Colonic mucosa (tissue), 4 donors: ENCODE measurements around the gene SLC38A11. TPM values are rescaled to one million over a fixed set of nuclear protein-coding genes. Genes with fewer than 3 reads are reported as not detected.

Source experiments
- DNase-seq: peaks from one replicate; pipeline ENCODE4 v3.0.0-alpha.2; 2020
- H3K27ac ChIP-seq: fragments of 200-600 bp; one replicate; pipeline ENCODE4 v1.8.0; 2021
- H3K27me3 ChIP-seq: fragments of 200-600 bp; one replicate; pipeline ENCODE4 v1.8.0; 2021
- H3K36me3 ChIP-seq: fragments of 200-600 bp; one replicate; pipeline ENCODE4 v1.8.0; 2021
- H3K4me1 ChIP-seq: fragments of 200-600 bp; one replicate; pipeline ENCODE4 v1.8.0; 2021; ENCODE audit warnings: mild to moderate bottlenecking
- H3K4me3 ChIP-seq: fragments of 200-600 bp; one replicate; pipeline ENCODE4 v1.8.0; 2021
- H3K9ac ChIP-seq, 2 donors: one replicate each; pipeline ENCODE4 v1.7.0; 2013; ENCODE audit warnings: control low read depth in 2 of 2, low read depth in 2 of 2, low read length in 2 of 2
- H3K9me3 ChIP-seq: fragments of 200-600 bp; one replicate; pipeline ENCODE4 v1.8.0; 2021
- CTCF ChIP-seq: fragments of 200-600 bp; IDR thresholded peaks from one replicate; pipeline ENCODE4 v1.8.0; 2022; ENCODE audit warnings: antibody characterized with exemption, mild to moderate bottlenecking
- intact Hi-C: fragments of 100-400 bp; cut with DNase I; formaldehyde crosslinking; loops from one replicate; pipeline ENCODE4 v1.14.1; 2022
- total RNA-seq, 2 donors: library from RNA; stranded (reverse); fragmentation: NEBNext Ultra II Directional in 1 of 2; extraction: Animal tissue kit (Norgen Biotek cat#: 25700) in 1 of 2; gene quantifications; one replicate each; pipeline ENCODE4 v1.2.1, GENCODE V29; 2021
- donor health status: healthy.
- donor health status: DM: no; HTN: no; CAD: no.
- donor health status: DM: no; HTN: no; CAD: no.

Gene SLC38A11
- total RNA-seq, 2 donors from 2014 or later = 1.5 to 3.0 TPM

- no peak for TF ChIP-seq CTCF
- Histone ChIP-seq H3K9me3 (no peaks in the 10 kb centered on the region), H3K36me3 (no peaks in the 10 kb centered on the region), H3K4me3 (no peak overlapping the region), H3K27me3 (no peaks in the 10 kb centered on the region), H3K4me1 (no peaks in the 10 kb centered on the region), H3K9ac (no peak overlapping the region), H3K27ac (no peak overlapping the region)
- intact Hi-C loops = no loop called here
- DNase-seq = no peak
These were observed 12.0 kb downstream of the SLC38A11 start for GRCh38 chr2:164943289-164943688.

- peak overlapping the region in 1 of 2 donors; percentile 36 for H3K9ac ChIP-seq
These were observed 17.4 kb downstream of the SLC38A11 start for GRCh38 chr2:164937864-164938401.

GRCh38 chr2:164935118-164936101 is 19.9 kb downstream of the SLC38A11 start:
- Histone ChIP-seq H3K27ac (no peak overlapping the region), H3K4me1 (no peaks in the 10 kb centered on the region), H3K9me3 (no peaks in the 10 kb centered on the region), H3K27me3 (no peaks in the 10 kb centered on the region), H3K9ac (no peak overlapping the region), H3K36me3 (no peaks in the 10 kb centered on the region), H3K4me3 (no peak overlapping the region)
- no peak for DNase-seq
- no peak for TF ChIP-seq CTCF
- intact Hi-C loops = no loop called here

More at GRCh38 chr2:164937864-164938401, 17.4 kb downstream of the SLC38A11 start:
- no peaks in the 10 kb centered on the region for H3K4me1 ChIP-seq
- no peaks in the 10 kb centered on the region for H3K27me3 ChIP-seq
- DNase-seq = peak; percentile 45
- no peaks in the 10 kb centered on the region for H3K9me3 ChIP-seq
- intact Hi-C loops = no loop called here
- H3K27ac ChIP-seq = peak overlapping the region; percentile 23
- H3K4me3 ChIP-seq = no peak overlapping the region
- no peak for TF ChIP-seq CTCF
- H3K36me3 ChIP-seq = no peaks in the 10 kb centered on the region

- TF ChIP-seq CTCF = no peak
- intact Hi-C loops = no loop called here
These were observed 20.8 kb downstream of the SLC38A11 start for GRCh38 chr2:164934401-164935117.

GRCh38 chr2:164933671-164934189 is 21.6 kb downstream of the SLC38A11 start:
- no peak overlapping the region for H3K9ac ChIP-seq
- H3K27ac ChIP-seq = no peak overlapping the region
- H3K4me3 ChIP-seq = no peak overlapping the region
- no peaks in the 10 kb centered on the region for H3K27me3 ChIP-seq
- no peaks in the 10 kb centered on the region for H3K9me3 ChIP-seq
- intact Hi-C loops = no loop called here
- no peaks in the 10 kb centered on the region for H3K36me3 ChIP-seq
- no peak for DNase-seq
- no peaks in the 10 kb centered on the region for H3K4me1 ChIP-seq
- no peak for TF ChIP-seq CTCF

More at GRCh38 chr2:164934401-164935117, 20.8 kb downstream of the SLC38A11 start:
- H3K36me3 ChIP-seq = no peaks in the 10 kb centered on the region
- H3K4me3 ChIP-seq = no peak overlapping the region
- H3K9me3 ChIP-seq = no peaks in the 10 kb centered on the region
- no peaks in the 10 kb centered on the region for H3K4me1 ChIP-seq
- DNase-seq = no peak
- H3K9ac ChIP-seq = no peak overlapping the region
- H3K27ac ChIP-seq = no peak overlapping the region
- H3K27me3 ChIP-seq = no peaks in the 10 kb centered on the region
